Pancreas (tissue), 10 donors: ENCODE measurements around the gene CRABP2. TPM values are rescaled to one million over a fixed set of nuclear protein-coding genes. Genes with fewer than 3 reads are reported as not detected.
A peak's percentile ranks its signal among the peaks of the same experiment; 100 is the strongest.

Experiments
- ATAC-seq, 4 donors: fragments of 200-7000 bp; cut with Tn5 transposase; one replicate each; pipeline versions ENCODE4 v1.8.0 to v1.9.1; 2020; ENCODE audit warnings: mild to moderate bottlenecking in 4 of 4, moderate library complexity in 4 of 4
- DNase-seq, 6 donors: peaks; one replicate each; pipeline ENCODE4 v3.0.0-alpha.2; 2020
- FAIRE-seq: peaks from 2 replicates; lab custom pipeline; 2012; peaks lifted over from hg19 to GRCh38; lab: Jason Lieb, UNC
- H3K27ac ChIP-seq, 4 donors: fragments of 200-600 bp; sonication (generic); 1 replicate in 3 of 4; 2 replicates in 1 of 4; pipeline versions ENCODE4 v1.5.0 to v1.8.0; 2020
- H3K27me3 ChIP-seq, 4 donors: fragments of 200-600 bp; one replicate each; pipeline ENCODE4 v1.8.0; 2021
- H3K36me3 ChIP-seq, 3 donors: fragments of 200-600 bp; sonication (generic) in 1 of 3; one replicate each; pipeline versions ENCODE4 v1.5.0 to v1.8.0; 2020 to 2021
- H3K4me1 ChIP-seq, 3 donors: fragments of 200-600 bp; one replicate each; pipeline ENCODE4 v1.8.0; 2021
- H3K4me3 ChIP-seq, 4 donors: fragments of 200-600 bp; sonication (generic) in 2 of 4; one replicate each; pipeline versions ENCODE4 v1.5.0 to v1.8.0; 2020 to 2021
- H3K9me3 ChIP-seq, 4 donors: fragments of 200-600 bp; one replicate each; pipeline ENCODE4 v1.8.0; 2021
- CTCF ChIP-seq, 4 donors: fragments of 200-600 bp; sonication (generic) in 3 of 4; IDR thresholded peaks; one replicate each; pipeline versions ENCODE4 v1.5.0 to v1.8.0; 2021; ENCODE audit warnings: antibody characterized with exemption in 4 of 4
- WGBS, 2 donors: extraction: QIAGEN DNeasy Blood & Tissue Kit; methylation state at CpG; one replicate each; pipeline ENCODE4 v1.1.7; 2013; 5-methylcytosine and 5-hydroxymethylcytosine counted together
- intact Hi-C, 3 donors: fragments of 100-400 bp; cut with DNase I; formaldehyde crosslinking; loops; one replicate each; pipeline versions ENCODE4 v1.11.1 to v1.14.2; 2022
- polyA plus RNA-seq, 2 donors: library from polyadenylated mRNA; stranded (reverse); fragments of 200-250 nt; gene quantifications; one replicate each; pipeline ENCODE4 v1.2.3, GENCODE V29; 2013
- total RNA-seq, 6 donors: library from RNA; stranded (reverse); fragmentation: NEBNext Ultra II Directional in 4 of 6; extraction: Animal tissue kit (Norgen Biotek cat#: 25700) in 4 of 6; gene quantifications; one replicate each; pipeline versions ENCODE4 v1.2.1 to v1.2.4, GENCODE V29; 2021 to 2023
- donor health status: healthy with polysubstance abuse.
- donor health status: DM: no; HTN: no; CAD: no; lungs with moderate emphysema.
- donor health status: DM: no; HTN: no; CAD: no.
- donor health status: control.
- donor health status: control.
- donor health status: Bipolar disorder and iron deficiency.
- donor health status: DM: yes; HTN: yes; CAD: no.
- donor health status: DM: no; HTN: no; CAD: no.
- donor health status: DM: no; HTN: no; CAD: no.
- donor health status: DM: yes; HTN: yes; CAD: no.

CRABP2 gene
- total and polyA plus RNA-seq, 8 donors, result 0.38 to 5.0 (median 2.4) TPM

DNA sequence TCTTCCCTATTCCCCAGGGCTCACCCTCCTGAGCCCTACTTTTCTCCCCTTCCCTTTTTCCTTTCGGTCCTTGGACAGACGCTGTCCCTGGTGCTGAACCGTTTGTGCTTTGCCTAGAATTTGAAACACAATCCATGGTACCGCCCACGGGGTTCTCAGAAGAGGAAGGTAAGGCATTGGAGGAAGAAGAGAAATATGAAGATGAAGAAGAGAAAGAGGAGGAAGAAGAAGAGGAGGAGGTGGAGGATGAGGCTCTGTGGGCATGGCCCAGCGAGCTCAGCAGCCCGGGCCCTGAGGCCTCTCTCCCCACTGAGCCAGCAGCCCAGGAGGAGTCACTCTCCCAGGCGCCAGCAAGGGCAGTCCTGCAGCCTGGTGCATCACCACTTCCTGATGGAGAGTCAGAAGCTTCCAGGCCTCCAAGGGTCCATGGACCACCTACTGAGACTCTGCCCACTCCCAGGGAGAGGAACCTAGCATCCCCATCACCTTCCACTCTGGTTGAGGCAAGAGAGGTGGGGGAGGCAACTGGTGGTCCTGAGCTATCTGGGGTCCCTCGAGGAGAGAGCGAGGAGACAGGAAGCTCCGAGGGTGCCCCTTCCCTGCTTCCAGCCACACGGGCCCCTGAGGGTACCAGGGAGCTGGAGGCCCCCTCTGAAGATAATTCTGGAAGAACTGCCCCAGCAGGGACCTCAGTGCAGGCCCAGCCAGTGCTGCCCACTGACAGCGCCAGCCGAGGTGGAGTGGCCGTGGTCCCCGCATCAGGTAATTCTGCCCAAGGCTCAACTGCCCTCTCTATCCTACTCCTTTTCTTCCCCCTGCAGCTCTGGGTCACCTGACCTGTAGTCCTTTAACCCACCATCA, 53.0 kb downstream of the CRABP2 start:
- no peaks in the 10 kb centered on the region for H3K36me3 ChIP-seq
- FAIRE-seq, result no peak
- peaks cover 0 to 6% (median 0%) of the 10 kb centered on the region in 4 donors for H3K27me3 ChIP-seq
- peak in 3 of 4 donors; percentile 34 to 74 (median 57) for ATAC-seq
- no peak for TF ChIP-seq CTCF (IDR thresholded peaks at IDR 0.05)
- DNase-seq, result peak in 1 of 6 donors; percentile 61
- H3K4me1 ChIP-seq, result peaks cover 0 to 4% (median 4%) of the 10 kb centered on the region in 3 donors
- no peaks in the 10 kb centered on the region for H3K9me3 ChIP-seq
- no peak overlapping the region for H3K27ac ChIP-seq
- 42 to 46% methylated on average over 16 of the region's 16 CpGs for WGBS, 2 donors
- H3K4me3 ChIP-seq, result no peak overlapping the region
- intact Hi-C loops, result no loop called here

Other genes with a start within 250 kb of the CRABP2 start
- gene MEF2D, start 204.8 kb downstream of the CRABP2 start, total RNA-seq, result 10 to 100 TPM; 19.1 to 31.8 (median 26.2) TPM
- gene MEF2D, start 204.8 kb downstream of the CRABP2 start, polyA plus RNA-seq, result 10 to 100 TPM; 15.7 to 20.0 TPM
- under 1 TPM in 5 of 6 donors, not detected in 1; 0.04 to 0.90 (median 0.32) TPM for gene IQGAP3, start 133.0 kb downstream of the CRABP2 start, total RNA-seq
- under 1 TPM; 0.02 to 0.23 TPM for gene IQGAP3, start 133.0 kb downstream of the CRABP2 start, polyA plus RNA-seq
- not detected for gene TTC24, start 125.9 kb downstream of the CRABP2 start, total RNA-seq
- not detected for gene TTC24, start 125.9 kb downstream of the CRABP2 start, polyA plus RNA-seq
- gene NAXE, start 113.8 kb downstream of the CRABP2 start, total RNA-seq, result 10 to 100 TPM; 23.9 to 38.5 (median 36.1) TPM
- gene NAXE, start 113.8 kb downstream of the CRABP2 start, polyA plus RNA-seq, result 10 to 100 TPM; 35.0 to 60.4 TPM
- 10 to 100 TPM in 3 of 6 donors, 1 to 10 TPM in 3; 6.4 to 16.0 (median 11.4) TPM for gene GPATCH4, start 104.1 kb downstream of the CRABP2 start, total RNA-seq
- gene GPATCH4, start 104.1 kb downstream of the CRABP2 start, polyA plus RNA-seq, result 10 to 100 TPM; 14.4 to 16.9 TPM
- gene HAPLN2, start 86.2 kb downstream of the CRABP2 start, total RNA-seq, result not detected
- under 1 TPM; 0.38 to 0.46 TPM for gene HAPLN2, start 86.2 kb downstream of the CRABP2 start, polyA plus RNA-seq
- gene BCAN, start 63.5 kb downstream of the CRABP2 start, total RNA-seq, result under 1 TPM in 1 of 6 donors, not detected in 5; 0.12 TPM
- not detected for gene BCAN, start 63.5 kb downstream of the CRABP2 start, polyA plus RNA-seq
- 1 to 10 TPM; 1.1 to 7.6 (median 3.4) TPM for gene NES, start 28.2 kb downstream of the CRABP2 start, total RNA-seq
- gene NES, start 28.2 kb downstream of the CRABP2 start, polyA plus RNA-seq, result 1 to 10 TPM; 3.5 to 7.0 TPM
- 10 to 100 TPM; 16.8 to 22.6 (median 18.2) TPM for gene METTL25B, start 22.9 kb upstream of the CRABP2 start, total RNA-seq
- gene METTL25B, start 22.9 kb upstream of the CRABP2 start, polyA plus RNA-seq, result 10 to 100 TPM; 56.0 to 64.9 TPM
- gene ISG20L2, start 23.2 kb upstream of the CRABP2 start, total RNA-seq, result 10 to 100 TPM in 3 of 6 donors, 1 to 10 TPM in 3; 7.7 to 13.2 (median 9.6) TPM
- 1 to 10 TPM; 5.2 to 8.8 TPM for gene ISG20L2, start 23.2 kb upstream of the CRABP2 start, polyA plus RNA-seq
- gene MRPL24, start 35.5 kb upstream of the CRABP2 start, total RNA-seq, result 10 to 100 TPM; 39.8 to 57.8 (median 43.6) TPM
- 10 to 100 TPM; 64.5 to 68.6 TPM for gene MRPL24, start 35.5 kb upstream of the CRABP2 start, polyA plus RNA-seq
- 100 to 1,000 TPM in 1 of 6 donors, 10 to 100 TPM in 5; 43.5 to 112 (median 64.2) TPM for gene HDGF, start 46.1 kb upstream of the CRABP2 start, total RNA-seq
- gene HDGF, start 46.1 kb upstream of the CRABP2 start, polyA plus RNA-seq, result 10 to 100 TPM; 58.5 to 87.4 TPM
- gene PRCC, start 62.0 kb upstream of the CRABP2 start, total RNA-seq, result 10 to 100 TPM; 18.5 to 34.7 (median 20.3) TPM
- 10 to 100 TPM; 31.4 to 41.6 TPM for gene PRCC, start 62.0 kb upstream of the CRABP2 start, polyA plus RNA-seq
- gene SH2D2A, start 111.3 kb upstream of the CRABP2 start, total RNA-seq, result 1 to 10 TPM in 2 of 6 donors, under 1 TPM in 4; 0.16 to 1.5 (median 0.71) TPM
- 1 to 10 TPM in 1 of 2 donors, under 1 TPM in 1; 0.40 to 1.3 TPM for gene SH2D2A, start 111.3 kb upstream of the CRABP2 start, polyA plus RNA-seq
- under 1 TPM; 0.03 to 0.47 (median 0.09) TPM for gene INSRR, start 153.5 kb upstream of the CRABP2 start, total RNA-seq
- gene INSRR, start 153.5 kb upstream of the CRABP2 start, polyA plus RNA-seq, result under 1 TPM; 0.94 to 0.99 TPM
- gene NTRK1, start 155.3 kb upstream of the CRABP2 start, total RNA-seq, result under 1 TPM; 0.20 to 0.79 (median 0.35) TPM
- 1 to 10 TPM in 1 of 2 donors, under 1 TPM in 1; 0.99 to 1.1 TPM for gene NTRK1, start 155.3 kb upstream of the CRABP2 start, polyA plus RNA-seq
- gene PEAR1, start 188.1 kb upstream of the CRABP2 start, total RNA-seq, result 1 to 10 TPM; 1.7 to 5.6 (median 2.8) TPM
- gene PEAR1, start 188.1 kb upstream of the CRABP2 start, polyA plus RNA-seq, result 1 to 10 TPM; 6.6 to 7.1 TPM
- gene LRRC71, start 215.0 kb upstream of the CRABP2 start, total RNA-seq, result not detected
- gene LRRC71, start 215.0 kb upstream of the CRABP2 start, polyA plus RNA-seq, result under 1 TPM; 0.30 to 0.59 TPM